Glomerular visceral epithelial cell (primary cell): ENCODE data around the gene RAB33B.

Experiments used
- DNase-seq: peaks from one replicate; pipeline ENCODE4 v3.0.0-alpha.2; 2016; ENCODE audit errors: extremely low spot score

Gene RAB33B

GRCh38 chr4:139508581-139509237, 54.8 kb downstream of the RAB33B start:
- no peak for DNase-seq

- DNase-seq = no peak
Observed at GRCh38 chr4:139509727-139510410, 55.9 kb downstream of the RAB33B start.

- no peak for DNase-seq
Observed at GRCh38 chr4:139511320-139511719, 57.4 kb downstream of the RAB33B start.

GRCh38 chr4:139514382-139515059, 60.6 kb downstream of the RAB33B start:
- DNase-seq = no peak

DNA sequence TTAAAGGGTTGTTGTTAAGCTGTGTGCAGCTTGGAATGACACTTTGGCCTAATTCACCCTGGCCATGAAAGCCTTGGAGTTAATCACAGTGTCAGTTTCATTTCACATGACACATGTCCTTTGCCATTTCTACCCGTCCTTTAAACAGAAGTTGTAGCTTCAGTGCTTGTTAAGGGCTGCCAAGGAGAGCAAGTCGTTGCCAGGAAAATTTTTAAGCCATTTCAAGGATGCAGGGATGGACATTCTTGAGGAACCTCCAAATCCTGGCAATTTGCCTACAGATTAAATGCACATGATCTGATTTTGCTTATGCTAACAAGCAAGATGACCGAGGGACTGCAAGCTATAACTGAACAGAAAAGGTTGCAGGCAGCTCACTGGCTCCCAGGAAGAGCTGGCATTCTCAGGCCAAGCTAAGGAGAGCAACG, 61.6 kb downstream of the RAB33B start:
- no peak for DNase-seq

GRCh38 chr4:139521754-139522401, 68.0 kb downstream of the RAB33B start:
- DNase-seq = no peak

DNA sequence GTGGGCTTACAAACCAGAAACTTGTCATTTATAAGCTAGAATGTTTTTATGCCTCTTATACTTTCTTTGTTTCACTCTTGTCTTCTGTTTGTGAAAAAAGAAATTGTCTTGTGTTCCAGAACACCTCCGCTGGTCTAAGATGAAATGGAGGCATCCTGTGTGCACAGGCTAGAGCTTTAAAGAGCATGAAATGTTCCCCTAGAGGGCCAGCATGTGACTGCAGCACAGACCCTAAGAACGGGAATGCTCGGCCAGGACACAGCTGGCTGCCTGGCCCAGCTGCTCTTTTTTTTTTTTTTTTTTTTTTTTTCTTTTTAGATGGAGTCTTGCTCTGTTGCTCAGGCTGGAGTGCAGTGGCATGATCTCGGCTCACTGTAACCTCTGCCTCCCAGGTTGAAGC, 68.5 kb downstream of the RAB33B start:
- no peak for DNase-seq

GRCh38 chr4:139523076-139523475, 69.2 kb downstream of the RAB33B start:
- DNase-seq = no peak

- DNase-seq = no peak
Observed at GRCh38 chr4:139524062-139524631, 70.2 kb downstream of the RAB33B start.

DNA sequence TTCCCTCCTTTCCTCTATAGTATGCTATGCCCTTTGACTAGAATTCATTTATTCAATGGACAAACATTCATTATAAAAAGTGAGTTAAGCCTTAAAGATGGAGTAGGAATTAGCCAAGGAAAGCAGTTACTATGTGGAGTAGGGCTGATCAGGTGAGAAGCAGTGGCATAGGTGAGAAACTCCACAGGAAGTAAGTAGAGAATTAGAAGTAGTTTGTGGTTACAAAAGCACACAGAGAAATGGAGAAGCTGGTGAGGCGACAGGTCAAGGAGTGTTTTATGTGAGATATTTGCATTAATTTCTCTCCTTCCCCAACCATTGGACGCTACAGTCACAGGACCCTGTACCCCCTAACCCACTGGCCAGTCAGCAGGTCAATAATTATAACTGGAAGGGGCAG, 71.5 kb downstream of the RAB33B start:
- DNase-seq = no peak
